GM19193 (cell line): ENCODE measurements around the gene KPTN.
A peak's percentile ranks its signal among the peaks of the same experiment; 100 is the strongest.

Experiments
- POLR2A ChIP-seq: IDR thresholded peaks from 4 replicates; pipeline ENCODE4 v1.6.1; 2011; ENCODE audit not compliant: insufficient read depth, insufficient read length; ENCODE audit errors: extremely low read depth

KPTN gene

DNA sequence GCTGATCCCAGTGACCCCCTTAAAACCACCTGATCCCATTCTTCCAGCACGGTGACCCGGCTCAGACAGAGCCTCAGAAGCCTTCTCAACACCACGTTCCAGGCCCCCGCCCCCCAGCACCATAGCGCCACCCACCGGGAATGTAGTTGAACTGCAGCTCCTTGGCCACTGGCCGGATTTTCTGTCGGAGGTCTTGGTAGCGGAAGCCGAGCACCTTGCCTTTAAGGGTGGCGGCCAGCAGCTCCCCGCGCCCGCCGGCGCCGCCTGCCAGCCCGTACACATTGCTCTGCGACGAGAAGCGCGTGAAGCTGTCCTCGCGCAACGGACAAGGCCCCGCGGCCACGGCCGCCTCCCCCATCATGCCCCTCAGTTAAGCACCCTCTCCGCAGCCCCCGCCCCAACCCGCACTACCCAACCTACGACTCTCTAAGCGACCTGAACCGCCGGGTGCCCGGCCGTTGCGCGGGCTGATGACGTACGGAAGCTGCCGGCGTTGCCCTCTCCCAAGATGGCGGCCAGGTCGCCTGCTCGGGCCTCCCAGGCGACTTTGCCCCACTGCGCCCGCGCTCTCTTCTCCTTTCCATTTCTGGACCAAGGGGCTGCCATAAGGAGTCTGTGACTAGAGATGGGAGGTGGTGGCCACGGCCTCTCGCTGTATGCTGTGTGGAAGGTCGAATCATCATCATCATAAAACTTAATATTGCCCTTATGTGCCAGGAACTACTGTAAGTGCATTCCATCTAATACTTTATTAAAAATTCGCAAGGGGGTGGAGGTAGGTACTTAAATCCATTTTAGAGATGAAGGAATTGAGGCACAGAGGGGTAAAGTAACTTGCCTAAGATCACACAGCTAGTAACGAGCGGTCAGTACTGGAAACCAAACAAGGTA is at the start of gene KPTN:
TSS of gene KPTN (minus strand) at position 420 of the 891 bp plus-strand sequence. CDS start at position 361, 59 bp downstream.
- TF ChIP-seq POLR2A = peak; percentile 88

DNA sequence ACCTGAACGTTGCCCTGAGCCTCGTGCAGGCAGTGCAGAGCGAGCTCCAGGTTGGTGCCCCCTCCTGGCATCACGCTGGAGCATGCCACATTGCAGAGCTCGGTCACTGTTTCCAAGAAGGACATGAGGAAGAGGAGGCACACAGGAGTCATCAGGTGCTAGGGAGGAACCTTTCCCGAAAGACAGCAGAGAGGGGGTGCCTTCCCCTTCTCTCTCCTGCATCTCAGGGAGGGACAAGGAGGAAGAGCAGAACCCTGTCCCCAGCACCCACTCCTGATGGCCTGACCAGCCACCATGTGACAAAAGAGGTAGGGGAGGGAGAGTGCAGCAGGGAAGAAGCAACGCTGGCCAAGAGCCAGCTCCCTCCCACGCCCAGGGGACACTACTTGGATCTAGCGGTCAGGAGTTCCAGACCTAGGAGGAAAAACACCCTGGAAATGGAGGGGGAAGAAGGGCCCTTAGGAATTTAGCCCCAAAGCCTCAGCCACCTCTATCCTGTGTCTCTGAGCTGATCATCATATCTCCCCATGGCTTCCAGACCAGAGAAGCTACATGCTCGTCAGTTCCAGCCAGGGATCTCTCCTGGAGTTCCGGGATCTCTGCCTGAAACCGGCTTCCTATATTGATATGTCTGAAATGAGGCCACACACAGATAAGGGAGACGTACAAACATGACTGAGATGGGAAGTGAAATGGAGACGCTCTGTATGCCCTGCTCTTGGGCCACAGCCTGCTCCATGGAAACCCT is 47.8 kb upstream of the KPTN start:
- TF ChIP-seq POLR2A = no peak

DNA sequence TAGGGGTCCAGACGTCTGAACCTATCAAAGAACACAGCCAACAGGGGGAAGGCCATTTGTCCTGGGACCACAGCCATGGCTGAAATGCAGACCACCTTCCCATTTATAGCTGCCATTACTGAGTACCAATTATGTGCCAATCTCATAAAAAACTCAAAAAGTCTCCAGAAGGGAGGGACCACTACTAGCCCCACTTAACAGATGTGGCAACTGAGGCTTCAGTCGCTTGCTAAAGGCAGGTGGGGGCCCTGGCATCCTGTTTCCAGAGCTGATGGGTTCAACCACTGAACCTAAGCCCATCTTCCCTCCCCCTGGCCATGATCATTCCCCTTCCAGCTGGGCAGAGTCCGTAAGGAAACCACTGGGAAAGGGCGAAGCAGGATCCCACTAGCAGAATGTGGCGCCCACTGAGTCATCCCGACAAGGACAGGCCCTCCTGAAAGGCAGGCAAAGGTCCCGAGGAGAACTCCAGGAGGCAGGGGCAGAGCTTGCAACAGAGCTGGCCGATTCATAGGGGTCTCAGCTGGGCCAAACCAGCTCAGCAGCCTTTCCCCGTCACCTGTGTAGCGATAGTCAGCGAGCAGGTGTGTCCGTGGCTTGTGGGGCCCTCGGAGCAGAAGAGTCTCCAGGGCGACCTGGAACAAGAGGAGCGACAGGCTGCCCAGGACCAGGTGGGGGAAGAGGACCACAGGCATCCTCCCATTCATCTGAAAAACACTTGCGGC is 45.2 kb upstream of the KPTN start:
- TF ChIP-seq POLR2A = no peak

DNA sequence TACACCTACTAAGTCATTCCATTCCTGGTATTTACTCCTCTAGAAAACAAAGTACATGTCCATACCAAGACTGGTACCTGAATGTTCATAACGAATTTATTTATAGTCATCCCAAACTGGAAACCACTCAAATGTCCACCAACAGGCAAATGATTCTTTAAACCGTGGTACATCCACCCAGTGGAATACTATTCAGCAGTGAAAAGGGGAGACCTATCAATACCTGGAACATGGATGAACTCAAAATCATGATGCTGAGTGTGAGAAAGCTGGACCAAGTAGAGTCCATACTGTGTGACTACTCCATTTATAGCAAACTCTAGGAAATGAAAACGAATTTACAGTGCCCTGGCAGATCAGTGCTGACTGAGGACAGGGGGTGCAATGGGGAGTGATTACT is 42.8 kb upstream of the KPTN start:
- no peak for TF ChIP-seq POLR2A

DNA sequence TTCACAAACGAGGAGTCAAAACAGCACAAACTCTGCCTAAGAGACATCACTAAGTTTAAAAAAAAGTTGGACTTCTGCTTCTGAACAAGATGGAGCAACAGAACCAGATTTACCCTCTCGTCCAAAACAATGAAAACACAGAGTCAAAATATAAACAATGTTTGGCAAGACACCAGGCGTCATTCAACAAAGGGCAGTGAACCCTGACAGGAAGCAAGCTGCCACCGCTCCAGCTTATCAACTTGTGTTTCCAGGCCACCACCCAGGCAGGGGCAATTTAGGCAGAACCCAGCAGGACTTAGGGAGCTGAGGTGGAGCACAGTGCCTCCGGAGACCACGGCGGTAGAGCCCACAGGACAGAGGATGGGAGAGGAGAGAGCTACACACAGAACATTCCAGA is 39.5 kb upstream of the KPTN start:
- TF ChIP-seq POLR2A = no peak

DNA sequence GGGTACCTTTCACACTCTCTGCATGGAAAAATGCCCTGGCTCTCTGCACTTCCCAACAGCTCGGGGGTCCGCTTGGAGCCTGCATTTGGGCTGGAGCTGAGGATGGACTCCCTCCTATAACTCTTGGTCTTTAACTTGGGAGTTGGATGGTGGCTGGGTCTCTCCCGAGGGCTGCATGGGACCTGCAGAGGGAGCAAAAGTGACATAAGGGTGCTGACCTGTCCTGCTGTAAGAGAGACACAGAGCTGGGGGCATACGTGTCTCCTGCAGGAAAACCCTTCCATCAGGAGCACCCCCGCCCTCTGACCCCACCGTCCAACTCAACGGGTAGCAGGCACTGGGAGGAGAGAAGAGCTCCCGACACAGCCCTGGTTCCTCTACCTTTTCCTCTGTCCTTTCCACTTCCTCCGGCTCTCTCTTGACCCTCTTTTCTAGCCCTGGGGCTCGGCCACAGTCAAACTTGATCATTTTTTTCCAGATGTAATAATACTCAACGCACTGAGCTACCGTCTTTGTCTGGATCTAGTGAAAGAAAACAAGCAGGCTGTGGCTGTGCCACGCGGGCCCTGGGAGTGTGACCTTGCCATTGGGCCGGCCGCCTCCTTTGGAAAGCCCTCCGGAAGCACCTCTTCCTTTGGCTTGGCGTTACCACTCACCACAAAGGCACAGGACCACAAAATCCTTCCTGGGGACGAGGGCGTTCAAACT is 37.6 kb upstream of the KPTN start:
- no peak for TF ChIP-seq POLR2A

DNA sequence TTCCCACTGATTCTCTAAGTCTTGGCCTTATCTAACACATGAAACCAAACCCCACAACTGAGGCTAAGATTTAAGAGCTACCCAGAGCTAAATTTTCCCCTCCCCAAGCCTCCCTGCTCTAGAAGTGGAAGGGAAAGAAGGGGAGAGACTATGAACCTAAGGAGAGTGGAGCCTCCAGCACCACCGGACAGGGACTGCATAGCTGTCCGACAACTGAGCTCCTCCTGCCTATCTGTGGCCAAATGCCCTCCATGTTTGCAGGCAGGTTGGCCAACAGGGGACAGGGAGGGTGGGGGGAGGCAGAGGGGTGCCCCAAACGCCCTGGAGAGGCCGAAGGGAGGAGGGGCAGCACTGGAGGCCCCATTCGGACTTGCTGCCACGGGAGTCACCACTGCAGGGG is 36.8 kb upstream of the KPTN start:
- no peak for TF ChIP-seq POLR2A

DNA sequence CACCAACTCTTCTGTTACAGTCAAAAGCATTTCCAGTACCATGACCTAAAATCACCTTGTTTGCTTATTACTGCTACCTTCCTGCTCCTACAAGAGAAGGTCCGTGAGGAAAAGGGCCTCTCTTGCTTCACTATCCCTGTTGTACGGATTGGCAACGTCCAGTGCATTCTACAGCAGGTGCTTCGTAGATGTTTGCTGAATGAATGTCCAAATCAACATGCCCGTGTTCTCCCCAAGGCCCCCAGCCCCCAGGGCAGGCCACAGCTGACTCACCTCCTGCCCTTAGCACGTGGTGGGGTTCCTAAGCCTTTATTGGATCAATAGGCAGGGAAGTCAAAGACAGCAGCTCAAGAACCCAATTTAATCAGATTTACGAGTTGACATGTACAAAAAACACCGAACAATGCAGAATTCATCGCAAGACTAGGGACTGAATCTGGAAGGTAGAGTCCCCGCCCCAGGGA is 36.4 kb upstream of the KPTN start:
- no peak for TF ChIP-seq POLR2A

DNA sequence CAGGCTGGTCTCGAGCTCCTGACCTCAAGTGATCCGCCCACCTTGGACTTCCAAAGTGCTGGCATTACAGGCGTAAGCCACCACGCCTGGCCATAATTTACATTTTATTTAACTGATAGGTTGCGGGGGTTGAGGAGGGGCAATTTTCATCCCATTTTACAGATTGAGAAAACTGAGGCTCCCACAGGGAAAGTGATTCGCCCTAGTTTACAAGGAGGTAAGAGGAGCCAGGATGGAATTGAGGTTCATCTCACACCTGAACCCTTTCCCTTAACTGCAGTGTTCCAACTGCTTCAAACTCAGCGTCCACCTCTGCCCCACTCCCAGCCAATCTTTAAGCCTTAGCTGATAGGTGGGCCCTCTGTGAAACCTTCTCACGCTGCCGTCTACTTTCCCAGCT is 34.8 kb upstream of the KPTN start:
- no peak for TF ChIP-seq POLR2A

DNA sequence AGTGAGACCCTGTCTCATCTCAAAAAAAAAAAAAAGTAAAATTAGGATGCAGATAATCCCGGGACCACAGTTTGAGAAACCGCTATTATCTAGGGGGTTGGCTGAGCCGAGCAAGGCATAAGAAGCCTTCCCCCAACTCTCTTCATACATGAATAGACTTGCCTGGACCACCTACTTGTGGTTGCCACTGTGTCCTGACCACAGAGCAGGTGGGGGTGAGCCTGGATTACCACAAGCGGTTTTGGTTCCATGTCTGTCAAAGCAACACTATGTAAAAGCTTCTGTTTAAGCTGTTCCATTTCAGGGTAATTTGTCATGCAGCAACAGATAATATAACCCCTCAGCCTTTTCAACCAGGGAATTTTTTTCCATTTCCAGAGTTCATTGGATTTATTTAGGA is 34.1 kb upstream of the KPTN start:
- no peak for TF ChIP-seq POLR2A

DNA sequence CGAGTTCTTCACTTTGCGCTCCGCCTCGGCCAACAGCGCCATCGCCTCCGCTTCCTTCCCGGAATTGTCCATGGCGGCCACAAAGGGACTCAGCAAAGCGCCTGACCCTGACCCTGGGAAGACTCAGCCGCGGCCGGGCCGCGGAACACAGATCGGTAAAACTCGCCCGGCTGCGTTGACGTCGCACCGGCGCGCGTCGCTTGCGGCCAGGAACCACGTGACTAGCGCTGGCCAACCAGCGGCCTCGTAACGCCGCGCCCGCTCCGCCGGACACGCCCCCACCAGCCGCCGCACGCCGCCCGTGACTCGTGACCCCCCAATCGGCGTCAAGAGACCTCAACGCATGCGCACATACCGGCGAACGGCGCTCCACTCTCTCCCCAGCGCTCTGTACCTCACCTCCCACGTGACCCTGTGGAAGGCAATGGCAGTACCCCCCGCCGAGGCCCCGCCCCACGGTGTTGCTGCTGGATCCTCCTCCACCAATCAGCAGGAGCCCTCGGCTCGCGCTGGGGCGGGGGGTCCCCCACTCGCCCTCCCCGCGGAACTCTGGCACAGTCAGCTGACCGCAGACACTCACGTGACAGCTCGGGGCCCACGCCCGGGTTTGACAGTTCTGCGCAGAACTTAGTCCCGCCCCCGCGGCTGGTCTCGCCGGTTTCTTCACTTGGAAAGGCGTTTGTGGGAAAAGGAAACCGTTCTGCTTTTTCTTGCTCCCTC is 31.0 kb upstream of the KPTN start, which contains the start of gene NAPA:
TSS of gene NAPA (minus strand) at position 195 of the 720 bp plus-strand sequence. CDS start at position 72, 123 bp downstream.
- TF ChIP-seq POLR2A = peak; percentile 91

DNA sequence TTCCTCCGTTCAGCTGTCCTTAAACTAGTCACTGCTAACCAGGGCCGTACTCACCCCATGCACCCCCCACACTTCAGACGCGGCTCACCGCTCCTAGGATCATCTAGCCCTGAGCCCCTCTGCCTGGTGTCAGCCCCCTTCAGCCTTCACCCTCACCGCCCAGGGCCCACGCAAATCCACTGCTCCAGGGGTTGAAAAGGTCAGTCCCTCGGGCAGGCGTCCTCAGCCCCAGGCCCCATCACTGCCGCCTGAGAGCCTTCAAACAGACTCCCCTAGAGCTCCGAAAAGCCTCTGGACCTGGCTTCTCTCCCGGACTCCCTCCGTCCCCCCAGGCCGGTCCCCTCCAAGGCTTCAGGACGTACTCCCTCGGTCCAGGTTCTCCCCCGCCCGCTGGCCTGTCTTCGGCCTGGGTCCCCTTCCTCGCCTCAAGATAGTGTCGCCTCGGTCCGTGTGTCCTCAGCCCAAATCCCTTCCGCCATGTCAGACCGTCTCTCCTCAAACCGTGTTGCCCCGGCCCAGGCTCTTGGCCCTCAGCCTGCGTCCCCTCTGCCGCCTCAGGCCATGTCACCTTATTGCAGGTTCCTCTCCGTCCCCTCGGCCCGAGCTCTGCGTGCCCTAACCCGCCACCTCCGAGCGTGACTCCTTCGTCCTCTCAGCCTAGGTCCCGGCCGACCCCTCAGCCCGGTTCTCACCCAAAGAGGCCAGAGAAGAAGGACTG is 30.3 kb upstream of the KPTN start:
- no peak for TF ChIP-seq POLR2A

DNA sequence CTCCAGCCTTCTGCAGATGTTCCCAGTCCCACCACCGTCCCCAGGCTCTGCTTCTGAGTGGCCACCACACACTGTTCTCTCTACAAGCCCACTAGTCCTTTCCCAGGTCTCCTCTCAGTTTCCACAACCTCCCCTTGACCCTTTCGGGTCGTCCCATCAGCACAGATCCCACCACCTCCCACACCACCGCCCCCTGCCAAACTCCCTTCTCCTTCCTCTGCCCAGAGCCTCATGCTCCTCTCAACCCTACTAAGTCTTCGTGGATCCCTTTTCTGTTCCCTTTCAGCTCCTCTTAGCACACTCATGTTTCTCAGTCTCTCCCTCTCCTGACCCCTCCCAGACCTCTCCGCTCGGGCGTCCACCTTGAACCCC is 28.9 kb upstream of the KPTN start:
- peak; percentile 12 for TF ChIP-seq POLR2A
